Measurements from ENCODE around the gene CCHCR1.

CCHCR1 gene

DNA sequence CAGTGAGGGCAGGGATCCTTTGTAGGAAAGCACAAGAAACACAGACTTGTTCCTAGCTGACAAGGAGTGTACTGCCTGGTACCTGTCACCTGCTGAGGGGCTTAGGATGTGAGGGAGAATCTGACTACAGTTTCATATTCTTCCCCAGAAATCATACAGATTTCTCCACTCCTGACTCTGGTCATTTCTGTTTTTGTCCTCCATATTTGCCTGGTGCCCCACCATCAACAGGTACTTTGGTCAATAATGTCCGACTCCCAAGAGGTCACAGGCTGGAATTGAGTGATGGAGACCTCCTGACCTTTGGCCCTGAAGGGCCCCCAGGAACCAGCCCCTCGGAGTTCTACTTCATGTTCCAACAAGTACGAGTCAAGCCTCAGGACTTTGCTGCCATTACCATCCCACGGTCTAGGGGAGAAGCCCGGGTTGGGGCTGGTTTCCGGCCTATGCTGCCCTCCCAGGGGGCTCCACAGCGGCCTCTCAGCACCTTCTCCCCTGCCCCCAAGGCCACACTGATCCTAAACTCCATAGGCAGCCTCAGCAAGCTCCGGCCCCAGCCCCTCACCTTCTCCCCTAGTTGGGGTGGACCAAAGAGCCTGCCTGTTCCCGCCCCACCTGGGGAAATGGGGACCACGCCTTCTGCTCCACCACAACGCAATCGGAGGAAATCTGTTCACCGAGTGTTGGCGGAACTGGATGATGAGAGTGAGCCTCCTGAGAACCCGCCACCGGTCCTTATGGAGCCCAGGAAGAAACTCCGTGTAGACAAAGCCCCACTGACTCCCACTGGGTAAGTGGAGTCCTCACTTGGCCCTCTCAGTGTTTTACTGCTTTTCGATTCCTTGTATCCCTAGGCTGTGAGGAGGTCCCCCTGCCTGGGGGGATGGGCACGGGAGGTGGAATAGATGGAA is 3.9 kb upstream of the CCHCR1 start:
- TF ChIP-seq ZFP3 (CRISPR knock-in tag; IDR thresholded peaks at IDR 0.05) (no peak), ARNTL (CRISPR knock-in tag; IDR thresholded peaks at IDR 0.05; ENCODE audit: borderline replicate concordance, low read depth) (no peak), ZNF565 (CRISPR knock-in tag; conservative IDR thresholded peaks at IDR 0.05; ENCODE audit: low read depth) (no peak), RARB (CRISPR knock-in tag; IDR thresholded peaks at IDR 0.05) (no peak), ZNF8 (CRISPR knock-in tag; IDR thresholded peaks at IDR 0.05) (no peak), ZC3H10 (CRISPR knock-in tag; IDR thresholded peaks at IDR 0.05) (no peak), ZFP30 (CRISPR knock-in tag; IDR thresholded peaks at IDR 0.05) (no peak), PATZ1 (CRISPR knock-in tag; IDR thresholded peaks at IDR 0.05; ENCODE audit: borderline replicate concordance) (no peak), OSR1 (CRISPR knock-in tag; IDR thresholded peaks at IDR 0.05) (no peak), ESRRG (CRISPR knock-in tag; IDR thresholded peaks at IDR 0.05) (no peak), POU6F1 (CRISPR knock-in tag; IDR thresholded peaks at IDR 0.05; ENCODE audit: borderline replicate concordance, low read depth) (no peak), TOX (CRISPR knock-in tag; IDR thresholded peaks at IDR 0.05; ENCODE audit: borderline replicate concordance) (no peak)
- TF ChIP-seq, protein P1, sequence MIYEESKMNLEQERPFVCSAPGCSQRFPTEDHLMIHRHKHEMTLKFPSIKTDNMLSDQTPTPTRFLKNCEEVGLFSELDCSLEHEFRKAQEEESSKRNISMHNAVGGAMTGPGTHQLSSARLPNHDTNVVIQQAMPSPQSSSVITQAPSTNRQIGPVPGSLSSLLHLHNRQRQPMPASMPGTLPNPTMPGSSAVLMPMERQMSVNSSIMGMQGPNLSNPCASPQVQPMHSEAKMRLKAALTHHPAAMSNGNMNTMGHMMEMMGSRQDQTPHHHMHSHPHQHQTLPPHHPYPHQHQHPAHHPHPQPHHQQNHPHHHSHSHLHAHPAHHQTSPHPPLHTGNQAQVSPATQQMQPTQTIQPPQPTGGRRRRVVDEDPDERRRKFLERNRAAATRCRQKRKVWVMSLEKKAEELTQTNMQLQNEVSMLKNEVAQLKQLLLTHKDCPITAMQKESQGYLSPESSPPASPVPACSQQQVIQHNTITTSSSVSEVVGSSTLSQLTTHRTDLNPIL (CRISPR knock-in tag; IDR thresholded peaks at IDR 0.05; ENCODE audit: low read depth): no peak
- ATAC-seq: no peak

- ATAC-seq: peak; percentile 34
- TF ChIP-seq ISL1 (CRISPR knock-in tag; IDR thresholded peaks at IDR 0.05) (no peak), ESRRG (CRISPR knock-in tag; IDR thresholded peaks at IDR 0.05) (no peak), ZNF70 (CRISPR knock-in tag; IDR thresholded peaks at IDR 0.05) (no peak), PPARA (CRISPR knock-in tag; IDR thresholded peaks at IDR 0.05; ENCODE audit: borderline replicate concordance) (no peak), ZFP3 (CRISPR knock-in tag; IDR thresholded peaks at IDR 0.05) (no peak), PATZ1 (CRISPR knock-in tag; IDR thresholded peaks at IDR 0.05; ENCODE audit: borderline replicate concordance) (no peak), CSDC2 (CRISPR knock-in tag; IDR thresholded peaks at IDR 0.05) (no peak), SNAI2 (CRISPR knock-in tag; IDR thresholded peaks at IDR 0.05) (no peak), TCF4 (CRISPR knock-in tag; IDR thresholded peaks at IDR 0.05; ENCODE audit: borderline replicate concordance) (no peak), ZNF8 (CRISPR knock-in tag; IDR thresholded peaks at IDR 0.05) (no peak), ZFP30 (CRISPR knock-in tag; IDR thresholded peaks at IDR 0.05) (no peak), ZC3H10 (CRISPR knock-in tag; IDR thresholded peaks at IDR 0.05) (no peak), ARNTL (CRISPR knock-in tag; IDR thresholded peaks at IDR 0.05; ENCODE audit: borderline replicate concordance, low read depth) (no peak), ZNF565 (CRISPR knock-in tag; conservative IDR thresholded peaks at IDR 0.05; ENCODE audit: low read depth) (no peak), TOX (CRISPR knock-in tag; IDR thresholded peaks at IDR 0.05; ENCODE audit: borderline replicate concordance) (no peak)
- TF ChIP-seq, protein P1 (CRISPR knock-in tag; IDR thresholded peaks at IDR 0.05; ENCODE audit: low read depth): no peak
- TF ChIP-seq, protein P2, sequence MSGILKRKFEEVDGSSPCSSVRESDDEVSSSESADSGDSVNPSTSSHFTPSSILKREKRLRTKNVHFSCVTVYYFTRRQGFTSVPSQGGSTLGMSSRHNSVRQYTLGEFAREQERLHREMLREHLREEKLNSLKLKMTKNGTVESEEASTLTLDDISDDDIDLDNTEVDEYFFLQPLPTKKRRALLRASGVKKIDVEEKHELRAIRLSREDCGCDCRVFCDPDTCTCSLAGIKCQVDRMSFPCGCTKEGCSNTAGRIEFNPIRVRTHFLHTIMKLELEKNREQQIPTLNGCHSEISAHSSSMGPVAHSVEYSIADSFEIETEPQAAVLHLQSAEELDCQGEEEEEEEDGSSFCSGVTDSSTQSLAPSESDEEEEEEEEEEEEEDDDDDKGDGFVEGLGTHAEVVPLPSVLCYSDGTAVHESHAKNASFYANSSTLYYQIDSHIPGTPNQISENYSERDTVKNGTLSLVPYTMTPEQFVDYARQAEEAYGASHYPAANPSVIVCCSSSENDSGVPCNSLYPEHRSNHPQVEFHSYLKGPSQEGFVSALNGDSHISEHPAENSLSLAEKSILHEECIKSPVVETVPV (CRISPR knock-in tag; IDR thresholded peaks at IDR 0.05): no peak
These were observed 1.6 kb upstream of the CCHCR1 start for GRCh38 chr6:31158863-31159855.
